Right lung (tissue), 5 donors: Measurements from ENCODE around the gene ZNF622. TPM values are rescaled to one million over a fixed set of nuclear protein-coding genes. Genes with fewer than 3 reads are reported as not detected.
A peak's percentile ranks its signal among the peaks of the same experiment; 100 is the strongest.
"Not testable (repeated sequence)": the region's sequence is repeated elsewhere in the genome, so short reads cannot be mapped to it uniquely, and the experiment has no call there.

Source experiments
- DNase-seq, 2 donors: peaks; one replicate each; pipeline ENCODE4 v3.0.0-alpha.2; 2013
- polyA plus RNA-seq, 5 donors: library from polyadenylated mRNA; unstranded; fragments of 120-200 nt; gene quantifications; one replicate each; pipeline versions ENCODE4 v1.2.1 to v1.2.3, GENCODE V29; 2013; ENCODE audit warnings: inconsistent platforms in 1 of 5, low replicate concordance in 1 of 5; ENCODE audit not compliant: insufficient read length in 5 of 5, insufficient read depth in 1 of 5

The ZNF622 gene
- polyA plus RNA-seq, 5 donors = 18.9 to 22.2 (median 20.6) TPM

GRCh38 chr5:16436065-16436682 is 29.4 kb downstream of the ZNF622 start:
- DNase-seq = not testable (repeated sequence)

GRCh38 chr5:16431490-16431889 is 34.1 kb downstream of the ZNF622 start:
- DNase-seq = no peak

GRCh38 chr5:16430349-16431089 is 35.1 kb downstream of the ZNF622 start:
- no peak for DNase-seq

GRCh38 chr5:16428359-16428758 is 37.2 kb downstream of the ZNF622 start:
- no peak for DNase-seq

- DNase-seq = no peak
Measured at GRCh38 chr5:16427587-16427986, 38.0 kb downstream of the ZNF622 start.

- DNase-seq = no peak
Measured at GRCh38 chr5:16418471-16418922, 47.1 kb downstream of the ZNF622 start.

GRCh38 chr5:16417398-16418074 is 48.1 kb downstream of the ZNF622 start:
- DNase-seq = no peak

- peak; percentile 61 to 62 for DNase-seq
Measured at GRCh38 chr5:16414861-16415260, 50.7 kb downstream of the ZNF622 start.

- no peak for DNase-seq
Measured at GRCh38 chr5:16413166-16413860, 52.3 kb downstream of the ZNF622 start.

- DNase-seq = no peak
Measured at GRCh38 chr5:16412556-16412955, 53.0 kb downstream of the ZNF622 start.

GRCh38 chr5:16411741-16412455 is 53.7 kb downstream of the ZNF622 start:
- DNase-seq = no peak

GRCh38 chr5:16411235-16411634 is 54.4 kb downstream of the ZNF622 start:
- no peak for DNase-seq

GRCh38 chr5:16410338-16410737 is 55.3 kb downstream of the ZNF622 start:
- no peak for DNase-seq

GRCh38 chr5:16406630-16407029 is 59.0 kb downstream of the ZNF622 start:
- DNase-seq = no peak

GRCh38 chr5:16406023-16406422 is 59.6 kb downstream of the ZNF622 start:
- DNase-seq = no peak

Other genes starting within 250 kb of the ZNF622 start
- gene RETREG1, start 151.2 kb upstream of the ZNF622 start, polyA plus RNA-seq = 1 to 10 TPM; 2.6 to 3.9 (median 3.0) TPM